ENCODE data around the gene ADAP1.

ADAP1 gene

GRCh38 chr7:909358-910329, 44.8 kb downstream of the ADAP1 start:
- no peak for DNase-seq (ENCODE audit: low read depth in 2 of 2)

GRCh38 chr7:908591-909357, 45.7 kb downstream of the ADAP1 start:
- DNase-seq (ENCODE audit: low read depth in 2 of 2), result peak in 1 of 2 donors; percentile 56

DNA sequence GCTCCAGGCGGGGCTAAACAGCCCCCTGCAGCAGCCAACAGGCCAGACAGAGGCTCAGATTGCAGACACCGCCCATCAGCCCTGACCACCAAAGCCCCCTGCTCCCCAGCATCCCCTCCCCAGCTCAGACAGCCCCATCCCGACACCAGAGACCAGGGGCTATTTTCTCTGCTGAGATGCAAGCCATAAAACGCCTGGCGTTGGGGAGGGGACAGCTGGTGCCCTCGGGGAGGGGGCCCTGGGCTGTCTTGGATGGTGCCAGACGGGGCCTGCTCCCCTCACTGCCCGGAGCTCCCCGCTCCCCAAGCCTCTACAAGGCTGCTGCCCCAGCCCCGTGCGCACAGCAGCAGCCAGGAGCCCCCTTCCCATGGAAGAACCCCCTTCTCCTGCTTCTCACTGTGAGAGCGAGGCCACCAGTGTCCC, 46.3 kb downstream of the ADAP1 start:
- DNase-seq (ENCODE audit: low read depth in 2 of 2), result no peak

- no peak for DNase-seq (ENCODE audit: low read depth in 2 of 2)
Measured at GRCh38 chr7:907158-907980, 47.1 kb downstream of the ADAP1 start.

GRCh38 chr7:906776-907157, 47.7 kb downstream of the ADAP1 start:
- no peak for DNase-seq (ENCODE audit: low read depth in 2 of 2)

DNA sequence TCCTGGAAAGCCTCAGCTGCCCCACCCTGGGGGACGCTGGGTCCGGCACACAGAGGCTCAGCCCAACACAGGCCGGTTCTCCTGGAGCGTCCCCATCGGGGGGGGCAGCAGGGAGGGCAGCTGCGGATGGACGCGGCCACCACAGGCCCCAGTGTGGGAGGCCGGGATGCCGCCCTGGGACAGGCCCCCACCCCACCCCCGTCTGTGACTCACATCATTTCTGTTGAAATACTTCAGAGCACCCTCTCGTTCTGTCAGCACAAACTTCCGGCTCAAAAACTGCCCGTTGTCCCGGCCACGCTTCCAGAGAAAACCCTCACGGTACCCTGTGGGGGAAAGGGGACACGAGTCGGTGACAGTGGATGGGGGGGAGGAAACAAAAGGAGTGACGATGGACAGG, 49.6 kb downstream of the ADAP1 start:
- DNase-seq (ENCODE audit: low read depth in 2 of 2), result no peak

DNA sequence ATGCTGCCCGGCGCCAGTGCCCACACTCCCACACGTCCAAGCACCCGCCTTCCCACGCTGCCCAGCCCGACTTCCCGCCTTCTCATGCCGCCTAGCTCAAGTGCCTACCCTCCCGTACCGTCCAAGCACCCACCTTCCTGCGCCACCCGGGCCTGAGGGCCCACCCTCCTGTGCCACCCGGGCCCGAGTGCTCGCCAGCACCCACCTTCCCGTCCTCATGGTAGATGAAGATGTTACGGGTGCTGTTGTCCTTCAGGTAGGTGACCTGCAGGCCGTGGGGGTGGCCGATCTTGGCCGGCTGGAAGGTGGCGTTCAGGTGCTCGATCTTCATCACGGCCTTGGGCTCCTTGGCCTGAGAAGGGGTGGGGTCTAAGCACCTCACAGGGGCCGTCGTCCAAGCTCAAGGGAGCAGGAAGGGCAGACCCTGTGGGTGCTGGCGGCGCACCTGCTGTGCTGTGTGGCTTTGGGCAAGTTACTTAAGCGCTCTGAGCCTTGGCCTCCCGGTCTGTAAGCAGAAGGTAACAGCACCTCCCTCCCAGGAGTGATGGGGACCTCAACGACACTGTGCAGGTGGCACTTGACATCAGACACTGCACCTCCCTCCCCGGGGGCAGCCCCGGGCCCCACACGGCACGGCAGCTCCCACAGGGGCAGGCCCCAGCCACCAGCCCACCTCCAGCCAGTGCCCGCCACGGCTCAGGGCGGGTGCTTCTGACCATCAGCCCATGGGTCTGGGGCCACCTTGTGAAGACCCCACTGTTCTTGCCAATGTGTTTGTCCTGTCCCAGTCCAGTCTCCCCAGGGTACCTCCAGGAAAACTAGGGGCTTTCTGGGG, 50.3 kb downstream of the ADAP1 start:
- DNase-seq (ENCODE audit: low read depth in 2 of 2), result no peak

DNA sequence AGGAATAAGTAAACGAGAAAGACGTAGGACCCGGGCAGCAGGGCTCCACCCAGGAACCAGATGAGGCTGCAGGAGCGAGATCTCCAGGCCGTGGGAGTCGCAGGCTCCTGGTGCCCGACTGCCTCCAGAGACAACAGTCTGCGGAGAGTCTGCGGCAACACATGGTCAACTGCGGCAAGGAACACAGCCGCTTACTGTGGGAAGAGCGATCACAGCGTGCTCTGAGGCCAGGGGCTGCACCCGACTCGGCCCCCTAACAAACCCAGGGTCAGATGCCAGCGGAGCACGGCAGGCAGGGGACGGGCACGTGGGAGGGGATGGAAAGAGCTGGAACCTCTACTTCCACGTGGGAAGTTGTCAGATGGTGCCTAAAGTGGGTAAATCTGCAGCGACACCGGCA, 51.5 kb downstream of the ADAP1 start:
- DNase-seq (ENCODE audit: low read depth in 2 of 2), result no peak

GRCh38 chr7:901388-902154, 52.9 kb downstream of the ADAP1 start:
- no peak for DNase-seq (ENCODE audit: low read depth in 2 of 2)

DNA sequence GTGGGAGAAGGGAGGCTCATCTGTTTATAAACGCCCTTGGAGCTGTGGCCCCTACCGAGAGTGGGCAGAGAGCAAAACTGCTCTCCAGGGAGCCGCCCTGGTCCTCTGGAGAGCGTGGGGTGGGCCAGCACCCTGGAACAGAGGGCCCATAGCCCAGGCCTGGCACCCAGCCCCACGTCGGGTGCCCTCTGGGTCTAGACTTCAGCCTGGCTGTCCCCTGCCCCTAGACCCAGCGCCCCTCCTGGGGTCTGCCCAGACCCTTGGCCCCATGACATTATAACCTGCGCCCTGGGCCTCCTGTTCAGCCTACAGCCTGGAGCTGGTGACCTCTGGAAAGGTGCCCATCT, 53.5 kb downstream of the ADAP1 start:
- no peak for DNase-seq (ENCODE audit: low read depth in 2 of 2)

GRCh38 chr7:900331-901040, 54.0 kb downstream of the ADAP1 start:
- no peak for DNase-seq (ENCODE audit: low read depth in 2 of 2)

GRCh38 chr7:899806-900205, 54.7 kb downstream of the ADAP1 start:
- no peak for DNase-seq (ENCODE audit: low read depth in 2 of 2)

DNA sequence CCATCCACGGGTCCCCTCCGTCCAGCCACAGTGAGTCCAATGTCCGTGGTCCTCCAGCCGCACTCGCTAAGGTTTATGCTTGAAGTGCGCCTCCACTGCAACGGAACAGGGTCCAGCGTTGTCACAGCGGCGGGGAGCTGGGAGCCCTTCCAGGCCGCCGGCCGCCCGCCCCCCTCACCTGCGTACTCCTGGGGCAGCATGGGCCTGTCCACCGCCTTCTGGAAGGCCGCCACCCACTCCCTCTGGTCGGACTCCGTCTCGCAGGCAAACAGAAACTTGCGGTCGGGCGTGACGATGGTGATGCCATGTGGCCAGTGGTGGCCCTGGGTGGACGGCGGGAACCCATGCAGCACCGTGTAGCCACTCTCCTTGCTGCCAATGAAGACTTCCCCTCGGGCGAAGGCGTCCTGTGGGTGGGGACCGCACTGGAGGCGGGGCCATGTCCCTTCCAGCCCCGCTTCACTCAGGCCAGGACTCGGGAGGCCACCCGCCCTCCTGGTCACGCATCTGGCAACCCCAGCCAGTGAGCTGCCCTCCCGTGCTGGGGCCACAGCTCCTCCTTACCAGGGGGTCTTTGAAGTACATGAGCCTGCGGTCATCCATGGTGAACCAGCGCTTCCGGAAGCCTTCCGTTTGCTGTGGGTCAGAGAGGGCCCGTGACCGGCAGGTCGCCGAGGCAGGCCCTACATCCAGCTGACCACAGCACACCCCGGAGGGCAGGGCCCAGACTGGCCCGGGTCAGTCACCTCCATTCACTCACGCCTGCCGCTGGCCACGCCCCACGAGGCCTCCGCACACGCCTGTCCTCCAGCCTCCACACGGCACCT, 55.4 kb downstream of the ADAP1 start:
- DNase-seq (ENCODE audit: low read depth in 2 of 2), result no peak

- DNase-seq (ENCODE audit: low read depth in 2 of 2), result no peak
Measured at GRCh38 chr7:898460-898854, 56.0 kb downstream of the ADAP1 start.

GRCh38 chr7:897771-898376, 56.6 kb downstream of the ADAP1 start:
- no peak for DNase-seq (ENCODE audit: low read depth in 2 of 2)

DNA sequence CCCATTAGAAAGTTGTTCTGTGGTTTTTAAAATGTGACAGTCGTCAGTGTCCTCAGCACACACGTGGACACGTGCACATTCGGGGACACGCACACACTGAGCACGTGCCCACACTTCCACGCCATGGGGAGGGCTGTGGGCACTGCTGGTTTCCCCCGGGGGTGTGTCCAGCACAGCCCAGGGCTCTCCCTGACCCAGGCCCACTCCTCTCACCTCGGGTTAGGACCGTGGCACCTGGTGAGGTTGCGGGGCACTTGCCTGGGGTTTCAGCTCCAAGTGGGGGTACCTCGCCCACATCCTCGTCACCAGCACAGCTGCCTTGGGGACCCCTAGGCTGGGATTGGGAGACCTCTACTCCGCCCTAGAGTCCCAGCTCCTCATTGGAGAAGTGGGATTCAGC, 57.4 kb downstream of the ADAP1 start:
- DNase-seq (ENCODE audit: low read depth in 2 of 2), result no peak

DNA sequence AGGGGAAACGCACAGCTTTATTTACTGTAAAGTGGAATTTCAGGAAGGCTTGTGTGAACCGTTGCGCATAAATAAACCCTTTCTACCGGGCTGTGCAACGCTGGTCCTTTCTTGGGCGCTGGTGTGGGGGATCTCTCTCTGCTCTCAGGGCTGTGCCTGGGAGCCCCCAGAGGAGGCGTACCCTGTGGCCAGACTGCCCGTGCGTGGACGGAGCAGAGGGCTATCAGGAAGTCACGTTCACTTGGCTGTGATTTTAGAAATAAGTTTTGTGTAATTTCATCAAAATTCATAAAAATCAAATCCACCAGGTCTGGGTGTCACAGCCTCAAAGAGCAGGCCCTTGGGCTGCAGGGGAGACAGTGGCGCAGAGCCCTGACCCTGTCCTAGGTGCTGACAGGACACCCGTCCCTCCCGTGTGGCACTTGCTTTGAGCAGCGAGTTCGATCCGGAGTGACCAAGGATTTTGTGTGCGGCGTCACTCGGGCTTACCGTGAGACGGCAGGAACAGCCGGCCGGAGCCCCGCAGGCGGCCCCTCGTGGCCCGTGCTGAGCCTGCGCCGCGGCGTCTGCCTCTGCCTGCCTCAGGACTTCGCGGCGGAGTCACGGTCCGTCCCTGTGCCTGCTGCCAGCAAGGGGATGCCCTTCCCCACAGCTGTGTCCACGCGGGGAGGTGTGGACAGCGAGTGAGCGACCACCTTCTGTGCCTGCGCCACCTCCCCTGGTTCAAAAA, 58.0 kb downstream of the ADAP1 start:
- DNase-seq (ENCODE audit: low read depth in 2 of 2), result no peak
